Measurements from ENCODE around the gene DEPDC5.

DEPDC5 gene

DNA sequence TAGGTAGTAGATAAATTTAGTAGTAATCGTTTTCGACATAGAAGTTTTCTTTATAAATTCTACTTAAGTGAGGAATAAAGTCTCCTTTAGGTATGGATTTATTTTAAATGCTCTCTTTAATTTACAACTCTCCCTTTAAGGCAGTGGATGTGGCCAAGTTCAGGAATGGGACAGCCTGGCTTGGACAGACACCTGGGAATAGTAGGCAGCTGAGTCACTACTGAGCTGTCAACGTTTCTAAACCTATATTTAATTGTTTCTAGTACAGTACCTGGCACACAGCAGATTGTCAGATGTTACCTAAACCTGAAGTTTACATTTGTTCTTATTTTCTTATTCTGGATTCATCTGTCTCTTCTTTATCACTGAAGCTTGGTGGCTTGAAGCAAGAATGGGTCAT, 85.1 kb downstream of the DEPDC5 start:
- in situ Hi-C loops (cut with MboI; ENCODE audit: low pct_unique_long_range_greater_than_20kb, low sequenced_read_pairs, unreplicated experiment): no loop called here
- DNase-seq (ENCODE audit: low spot score): no peak
- TF ChIP-seq, protein P1, sequence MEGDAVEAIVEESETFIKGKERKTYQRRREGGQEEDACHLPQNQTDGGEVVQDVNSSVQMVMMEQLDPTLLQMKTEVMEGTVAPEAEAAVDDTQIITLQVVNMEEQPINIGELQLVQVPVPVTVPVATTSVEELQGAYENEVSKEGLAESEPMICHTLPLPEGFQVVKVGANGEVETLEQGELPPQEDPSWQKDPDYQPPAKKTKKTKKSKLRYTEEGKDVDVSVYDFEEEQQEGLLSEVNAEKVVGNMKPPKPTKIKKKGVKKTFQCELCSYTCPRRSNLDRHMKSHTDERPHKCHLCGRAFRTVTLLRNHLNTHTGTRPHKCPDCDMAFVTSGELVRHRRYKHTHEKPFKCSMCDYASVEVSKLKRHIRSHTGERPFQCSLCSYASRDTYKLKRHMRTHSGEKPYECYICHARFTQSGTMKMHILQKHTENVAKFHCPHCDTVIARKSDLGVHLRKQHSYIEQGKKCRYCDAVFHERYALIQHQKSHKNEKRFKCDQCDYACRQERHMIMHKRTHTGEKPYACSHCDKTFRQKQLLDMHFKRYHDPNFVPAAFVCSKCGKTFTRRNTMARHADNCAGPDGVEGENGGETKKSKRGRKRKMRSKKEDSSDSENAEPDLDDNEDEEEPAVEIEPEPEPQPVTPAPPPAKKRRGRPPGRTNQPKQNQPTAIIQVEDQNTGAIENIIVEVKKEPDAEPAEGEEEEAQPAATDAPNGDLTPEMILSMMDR (IDR thresholded peaks at IDR 0.05; ENCODE audit: extremely low read depth, insufficient read depth, missing control alignments): no peak

GRCh38 chr22:31839986-31840385, 86.2 kb downstream of the DEPDC5 start:
- in situ Hi-C loops (cut with MboI; ENCODE audit: low pct_unique_long_range_greater_than_20kb, low sequenced_read_pairs, unreplicated experiment): no loop called here
- no peak for DNase-seq (ENCODE audit: low spot score)
- TF ChIP-seq, protein P1 (IDR thresholded peaks at IDR 0.05; ENCODE audit: extremely low read depth, insufficient read depth, missing control alignments): no peak

- TF ChIP-seq, protein P1 (IDR thresholded peaks at IDR 0.05; ENCODE audit: extremely low read depth, insufficient read depth, missing control alignments): no peak
- no peak for DNase-seq (ENCODE audit: low spot score)
- in situ Hi-C loops (cut with MboI; ENCODE audit: low pct_unique_long_range_greater_than_20kb, low sequenced_read_pairs, unreplicated experiment): no loop called here
Measured at GRCh38 chr22:31840585-31840984, 86.8 kb downstream of the DEPDC5 start.

GRCh38 chr22:31841078-31841827, 87.4 kb downstream of the DEPDC5 start:
- no peak for DNase-seq (ENCODE audit: low spot score)
- in situ Hi-C loops (cut with MboI; ENCODE audit: low pct_unique_long_range_greater_than_20kb, low sequenced_read_pairs, unreplicated experiment): no loop called here
- TF ChIP-seq, protein P1 (IDR thresholded peaks at IDR 0.05; ENCODE audit: extremely low read depth, insufficient read depth, missing control alignments): no peak

- TF ChIP-seq, protein P1 (IDR thresholded peaks at IDR 0.05; ENCODE audit: extremely low read depth, insufficient read depth, missing control alignments): no peak
- DNase-seq (ENCODE audit: low spot score): no peak
- in situ Hi-C loops (cut with MboI; ENCODE audit: low pct_unique_long_range_greater_than_20kb, low sequenced_read_pairs, unreplicated experiment): no loop called here
Measured at GRCh38 chr22:31843526-31843925, 89.7 kb downstream of the DEPDC5 start.

GRCh38 chr22:31844941-31845340, 91.1 kb downstream of the DEPDC5 start:
- in situ Hi-C loops (cut with MboI; ENCODE audit: low pct_unique_long_range_greater_than_20kb, low sequenced_read_pairs, unreplicated experiment): no loop called here
- no peak for DNase-seq (ENCODE audit: low spot score)

More at GRCh38 chr22:31844941-31845340, 91.1 kb downstream of the DEPDC5 start:
- TF ChIP-seq, protein P1 (IDR thresholded peaks at IDR 0.05; ENCODE audit: extremely low read depth, insufficient read depth, missing control alignments): no peak
